GM23248 (cell line): ENCODE measurements around the gene TRAPPC8.

ENCODE experiments used
- EZH2 ChIP-seq: fragments of 200-600 bp; sonication (generic); IDR thresholded peaks from 2 replicates; pipeline ENCODE4 v1.6.1; 2018; ENCODE audit warnings: antibody characterized with exemption, mild to moderate bottlenecking; ENCODE audit not compliant: insufficient read depth, poor library complexity, severe bottlenecking
- EZH2phosphoT487 ChIP-seq: fragments of 200-600 bp; sonication (generic); IDR thresholded peaks from 2 replicates; pipeline ENCODE4 v1.6.1; 2018; ENCODE audit warnings: antibody characterized with exemption, moderate library complexity, mild to moderate bottlenecking, low read depth; ENCODE audit not compliant: insufficient read depth

GRCh38 chr18:31814132-31814531 lies 128.8 kb downstream of the TRAPPC8 start:
- no peak for TF ChIP-seq EZH2
- no peak for TF ChIP-seq EZH2phosphoT487
